ENCODE measurements around the gene PARP6. TPM values are rescaled to one million over a fixed set of nuclear protein-coding genes. Genes with fewer than 3 reads are reported as not detected.

Gene PARP6
- total RNA-seq, 2 donors from 2014 or later: 21.3 to 39.3 TPM

- TF ChIP-seq CTCF (IDR thresholded peaks at IDR 0.05): peak; percentile 59
- Histone ChIP-seq H3K27ac (no peak overlapping the region), H3K9me3 (no peaks in the 10 kb centered on the region), H3K27me3 (no peaks in the 10 kb centered on the region), H3K9ac (ENCODE audit: low read depth in 2 of 2, low read length in 2 of 2) (no peak overlapping the region), H3K4me3 (no peak overlapping the region), H3K36me3 (no peaks in the 10 kb centered on the region), H3K4me1 (no peaks in the 10 kb centered on the region)
- intact Hi-C loops (cut with DNase I): loop anchor here (5.0 kb wide), 1 partner anchor 89 kb away; the partner anchor contains the start of gene GRAMD2A
- peak; percentile 46 for DNase-seq
Measured at GRCh38 chr15:72285927-72286516, 13.7 kb upstream of the PARP6 start.

- Histone ChIP-seq H3K27me3 (no peaks in the 10 kb centered on the region), H3K9me3 (no peaks in the 10 kb centered on the region), H3K4me1 (no peaks in the 10 kb centered on the region), H3K36me3 (no peaks in the 10 kb centered on the region), H3K4me3 (no peak overlapping the region), H3K9ac (ENCODE audit: low read depth in 2 of 2, low read length in 2 of 2) (no peak overlapping the region), H3K27ac (no peak overlapping the region)
- no peak for TF ChIP-seq CTCF (IDR thresholded peaks at IDR 0.05)
- intact Hi-C loops (cut with DNase I): loop anchor here (5.0 kb wide), 1 partner anchor 88 kb away; the partner anchor contains the start of gene GRAMD2A
- no peak for DNase-seq
Measured at GRCh38 chr15:72285402-72285801, 13.0 kb upstream of the PARP6 start.

GRCh38 chr15:72284781-72285180 is 12.4 kb upstream of the PARP6 start:
- H3K27me3 ChIP-seq: no peaks in the 10 kb centered on the region
- no peak for DNase-seq
- no peak overlapping the region for H3K27ac ChIP-seq
- no peaks in the 10 kb centered on the region for H3K4me1 ChIP-seq
- H3K9ac ChIP-seq (ENCODE audit: low read depth in 2 of 2, low read length in 2 of 2): no peak overlapping the region
- intact Hi-C loops (cut with DNase I): loop anchor here (5.0 kb wide), 1 partner anchor 87 kb away; the partner anchor contains the start of gene GRAMD2A
- H3K4me3 ChIP-seq: no peak overlapping the region
- no peaks in the 10 kb centered on the region for H3K36me3 ChIP-seq
- no peaks in the 10 kb centered on the region for H3K9me3 ChIP-seq
- TF ChIP-seq CTCF (IDR thresholded peaks at IDR 0.05): no peak

- Histone ChIP-seq H3K4me1 (no peaks in the 10 kb centered on the region), H3K27me3 (no peaks in the 10 kb centered on the region), H3K9me3 (no peaks in the 10 kb centered on the region), H3K27ac (no peak overlapping the region), H3K4me3 (no peak overlapping the region), H3K36me3 (no peaks in the 10 kb centered on the region), H3K9ac (ENCODE audit: low read depth in 2 of 2, low read length in 2 of 2) (no peak overlapping the region)
- DNase-seq: no peak
- intact Hi-C loops (cut with DNase I): no loop called here
- TF ChIP-seq CTCF (IDR thresholded peaks at IDR 0.05): no peak
Measured at GRCh38 chr15:72281713-72282112, 9.4 kb upstream of the PARP6 start.

GRCh38 chr15:72280751-72281150 is 8.4 kb upstream of the PARP6 start:
- no peak for TF ChIP-seq CTCF (IDR thresholded peaks at IDR 0.05)
- H3K27me3 ChIP-seq: no peaks in the 10 kb centered on the region
- H3K9me3 ChIP-seq: no peaks in the 10 kb centered on the region
- DNase-seq: no peak
- H3K9ac ChIP-seq (ENCODE audit: low read depth in 2 of 2, low read length in 2 of 2): no peak overlapping the region
- intact Hi-C loops (cut with DNase I): no loop called here
- no peaks in the 10 kb centered on the region for H3K36me3 ChIP-seq
- H3K4me3 ChIP-seq: no peak overlapping the region
- H3K27ac ChIP-seq: no peak overlapping the region
- H3K4me1 ChIP-seq: no peaks in the 10 kb centered on the region

Data from colonic mucosa (tissue), 4 donors.